ENCODE data around the gene SLC6A20.

DNA sequence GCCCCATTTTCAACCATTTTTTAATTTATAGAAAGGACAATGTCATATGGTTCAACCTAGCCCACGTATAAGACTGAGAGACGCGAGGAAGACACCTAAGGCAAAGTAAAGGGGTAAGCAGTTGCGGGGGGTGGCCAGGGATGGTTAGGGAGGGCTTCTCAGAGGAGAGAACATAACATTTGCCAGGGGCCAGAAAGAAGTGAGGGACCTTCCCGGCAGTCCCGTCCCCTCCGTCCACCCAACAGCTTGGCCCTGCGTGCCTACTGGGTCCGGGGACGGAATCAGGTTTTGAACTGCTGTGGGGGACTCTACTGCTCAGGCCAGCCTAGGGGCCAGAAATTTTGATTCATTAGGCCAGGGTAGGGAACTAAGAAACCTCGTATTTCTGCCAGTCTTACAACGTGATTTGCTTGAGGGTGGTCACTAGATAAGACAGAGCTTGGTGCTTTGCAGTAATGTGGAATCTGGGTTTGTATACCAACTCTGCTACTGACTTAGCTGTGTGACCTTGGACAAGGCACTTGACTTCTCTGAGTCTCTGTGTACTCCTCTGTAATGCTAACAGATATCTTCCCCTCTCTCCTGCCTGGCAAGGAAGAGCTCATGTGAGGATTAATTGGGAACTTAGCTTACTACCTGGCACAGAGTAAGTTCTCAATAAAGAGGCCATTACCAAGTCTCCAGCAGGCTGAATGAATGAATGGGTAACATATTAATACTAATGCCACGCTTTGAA lies 734 bp upstream of the SLC6A20 start:
- TF ChIP-seq CTCF (conservative IDR thresholded peaks at IDR 0.05) = no peak
- no peak for TF ChIP-seq ZFX (IDR thresholded peaks at IDR 0.05)
